ENCODE data around the gene APOA5. TPM values are rescaled to one million over a fixed set of nuclear protein-coding genes. Genes with fewer than 3 reads are reported as not detected.
"Not testable (repeated sequence)": the region's sequence is repeated elsewhere in the genome, so short reads cannot be mapped to it uniquely, and the experiment has no call there.

Gene APOA5
- total and polyA plus RNA-seq, 2 experiments from 2014 or later, result not detected

GRCh38 chr11:116835042-116835772, 43.5 kb upstream of the APOA5 start:
- TF ChIP-seq EZH2phosphoT487 (IDR thresholded peaks at IDR 0.05; ENCODE audit: insufficient read depth, low read depth) (no peak), EZH2 (IDR thresholded peaks at IDR 0.05; ENCODE audit: insufficient read depth, poor library complexity, severe bottlenecking) (no peak)
- no peaks in the 10 kb centered on the region for H3K36me3 ChIP-seq (ENCODE audit: low read depth)
- in situ Hi-C loops (cut with MboI), result no loop called here
- peak overlapping the region; percentile 59 for H3K4me2 ChIP-seq (ENCODE audit: unreplicated experiment)
- peak overlapping the region; percentile 68 for H3K9ac ChIP-seq
- no peaks in the 10 kb centered on the region for H3K9me3 ChIP-seq (ENCODE audit: low read depth)
- H3K27me3 ChIP-seq (replicated peaks; ENCODE audit: insufficient read depth), result no peaks in the 10 kb centered on the region
- no peaks in the 10 kb centered on the region for H3K9me2 ChIP-seq (ENCODE audit: insufficient read depth)
- no peak for DNase-seq
- H3K79me2 ChIP-seq (ENCODE audit: insufficient read depth), result no peaks in the 10 kb centered on the region
- peak overlapping the region; percentile 60 for H3K27ac ChIP-seq
- no peaks in the 10 kb centered on the region for H4K20me1 ChIP-seq (ENCODE audit: insufficient read depth)
- H2AFZ ChIP-seq, result peak overlapping the region; percentile 78
- H3K4me1 ChIP-seq (ENCODE audit: insufficient read depth), result peaks cover 5% of the 10 kb centered on the region; the same call in 1 of the 2 replicates
- 55 to 59% methylated on average over 27 to 28 of the region's 28 CpGs for WGBS, 2 experiments (ENCODE audit: low coverage in 1 of 2, low lambda C conversion rate in 2 of 2, missing lambda C conversion rate in 2 of 2)
- peak overlapping the region; percentile 46 for H3K4me3 ChIP-seq
- H3F3A ChIP-seq (ENCODE audit: insufficient read depth), result 0 out of 2 replicates have a peak, but pooled peaks cover 7% of the 10 kb centered on the region

GRCh38 chr11:116834535-116835041, 42.9 kb upstream of the APOA5 start:
- H3K9me3 ChIP-seq (ENCODE audit: low read depth); H3F3A ChIP-seq (ENCODE audit: insufficient read depth); H3K27ac ChIP-seq; H2AFZ ChIP-seq; H3K4me1 ChIP-seq (ENCODE audit: insufficient read depth); H3K9ac ChIP-seq; H3K4me2 ChIP-seq (ENCODE audit: unreplicated experiment); H4K20me1 ChIP-seq (ENCODE audit: insufficient read depth); H3K27me3 ChIP-seq (replicated peaks; ENCODE audit: insufficient read depth); H3K9me2 ChIP-seq (ENCODE audit: insufficient read depth); H3K4me3 ChIP-seq; H3K79me2 ChIP-seq (ENCODE audit: insufficient read depth); H3K36me3 ChIP-seq (ENCODE audit: low read depth); in situ Hi-C loops (cut with MboI); DNase-seq: not testable (repeated sequence)
- 79 to 81% methylated on average over 13 of the region's 13 CpGs for WGBS, 2 experiments (ENCODE audit: low coverage in 1 of 2, low lambda C conversion rate in 2 of 2, missing lambda C conversion rate in 2 of 2)

GRCh38 chr11:116833816-116834534, 42.3 kb upstream of the APOA5 start:
- H3K27ac ChIP-seq, result no peak overlapping the region
- H3K36me3 ChIP-seq (ENCODE audit: low read depth), result no peaks in the 10 kb centered on the region
- no peak overlapping the region for H2AFZ ChIP-seq
- H4K20me1 ChIP-seq (ENCODE audit: insufficient read depth), result no peaks in the 10 kb centered on the region
- H3K4me3 ChIP-seq, result no peak overlapping the region
- H3K79me2 ChIP-seq (ENCODE audit: insufficient read depth), result no peaks in the 10 kb centered on the region
- H3K9me3 ChIP-seq (ENCODE audit: low read depth), result no peaks in the 10 kb centered on the region
- TF ChIP-seq EZH2 (IDR thresholded peaks at IDR 0.05; ENCODE audit: insufficient read depth, poor library complexity, severe bottlenecking) (no peak), EZH2phosphoT487 (IDR thresholded peaks at IDR 0.05; ENCODE audit: insufficient read depth, low read depth) (no peak)
- WGBS, 2 experiments (ENCODE audit: low coverage in 1 of 2, low lambda C conversion rate in 2 of 2, missing lambda C conversion rate in 2 of 2), result 85 to 90% methylated on average over 12 to 14 of the region's 14 CpGs
- in situ Hi-C loops (cut with MboI), result no loop called here
- H3F3A ChIP-seq (ENCODE audit: insufficient read depth), result no peaks in the 10 kb centered on the region
- no peaks in the 10 kb centered on the region for H3K27me3 ChIP-seq (replicated peaks; ENCODE audit: insufficient read depth)
- H3K9me2 ChIP-seq (ENCODE audit: insufficient read depth), result no peaks in the 10 kb centered on the region
- peaks cover 5% of the 10 kb centered on the region; the same call in 1 of the 2 replicates for H3K4me1 ChIP-seq (ENCODE audit: insufficient read depth)
- H3K4me2 ChIP-seq (ENCODE audit: unreplicated experiment), result no peak overlapping the region
- no peak overlapping the region for H3K9ac ChIP-seq
- no peak for DNase-seq

DNA sequence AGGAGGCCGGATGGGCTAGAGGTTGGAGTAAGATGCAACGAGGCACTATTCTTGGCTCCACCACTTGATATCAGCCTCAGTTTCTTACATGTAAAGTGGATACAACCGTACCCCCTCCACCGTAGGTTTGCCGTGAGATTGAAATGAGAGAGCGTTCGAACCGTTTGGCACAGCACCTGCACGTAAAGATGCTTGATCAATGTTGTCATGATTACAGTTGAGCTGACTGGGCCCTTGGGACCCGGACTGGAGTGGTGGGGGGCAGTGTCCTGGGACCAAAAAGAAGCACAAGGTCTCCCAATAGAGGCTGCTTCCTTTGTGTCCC, 41.8 kb upstream of the APOA5 start:
- Histone ChIP-seq H3F3A (ENCODE audit: insufficient read depth) (no peaks in the 10 kb centered on the region), H4K20me1 (ENCODE audit: insufficient read depth) (no peaks in the 10 kb centered on the region), H3K9me2 (ENCODE audit: insufficient read depth) (no peaks in the 10 kb centered on the region), H3K9ac (no peak overlapping the region), H3K4me2 (ENCODE audit: unreplicated experiment) (no peak overlapping the region), H3K79me2 (ENCODE audit: insufficient read depth) (no peaks in the 10 kb centered on the region), H3K36me3 (ENCODE audit: low read depth) (no peaks in the 10 kb centered on the region), H3K27ac (no peak overlapping the region), H3K4me3 (no peak overlapping the region), H3K4me1 (ENCODE audit: insufficient read depth) (peaks cover 5% of the 10 kb centered on the region; the same call in 1 of the 2 replicates), H3K27me3 (replicated peaks; ENCODE audit: insufficient read depth) (no peaks in the 10 kb centered on the region), H2AFZ (no peak overlapping the region), H3K9me3 (ENCODE audit: low read depth) (no peaks in the 10 kb centered on the region)
- DNase-seq, result no peak
- TF ChIP-seq EZH2phosphoT487 (IDR thresholded peaks at IDR 0.05; ENCODE audit: insufficient read depth, low read depth) (no peak), EZH2 (IDR thresholded peaks at IDR 0.05; ENCODE audit: insufficient read depth, poor library complexity, severe bottlenecking) (no peak)
- WGBS, 2 experiments (ENCODE audit: low coverage in 1 of 2, low lambda C conversion rate in 2 of 2, missing lambda C conversion rate in 2 of 2), result 88 to 95% methylated on average over 10 of the region's 10 CpGs
- in situ Hi-C loops (cut with MboI), result no loop called here

Data from GM23248 (cell line).